A549 treated with CORT108297 at 1 μM for 4 hours (cell line): ENCODE results near the gene KLC1. TPM values are rescaled to one million over a fixed set of nuclear protein-coding genes. Genes with fewer than 3 reads are reported as not detected.

Experiments
- total RNA-seq: library from RNA; stranded (reverse); fragments of 200-300 nt; extraction: Qiagen RNA extraction; gene quantifications from 5 replicates; pipeline ENCODE4 v1.2.3, GENCODE V29; 2022

KLC1 gene
- total RNA-seq: 90.6 to 121 TPM (median 102 TPM) in 5 replicates

GRCh38 chr14:103628684-103629502 lies at the start of gene KLC1:
TSS of gene KLC1 (plus strand) at chr14:103629211. CDS start at chr14:103654565, 25,354 bp downstream.

GRCh38 chr14:103715052-103716000 lies 86.3 kb downstream of the KLC1 start, which contains the start of the genes XRCC3 and ZFYVE21:
TSS of gene XRCC3 (minus strand) at chr14:103715451. CDS start at chr14:103711087, 4,364 bp downstream.
TSS of gene ZFYVE21 (plus strand) at chr14:103715810. CDS start at chr14:103715842, 32 bp downstream.

Other genes with a start within 250 kb of the KLC1 start
- 55.3 to 69.8 TPM (median 58.5 TPM) in 5 replicates for gene MARK3, start 243.8 kb upstream of the KLC1 start, total RNA-seq
- 65.2 to 111 TPM (median 100 TPM) in 5 replicates for gene CKB, start 106.4 kb upstream of the KLC1 start, total RNA-seq
- 15.7 to 32.6 TPM (median 29.5 TPM) in 5 replicates for gene TRMT61A, start 100.0 kb upstream of the KLC1 start, total RNA-seq
- 20.9 to 24.1 TPM (median 23.2 TPM) in 5 replicates for gene BAG5, start 66.6 kb upstream of the KLC1 start, total RNA-seq
- gene COA8, start 66.3 kb upstream of the KLC1 start, total RNA-seq: 49.6 to 54.3 TPM (median 52.7 TPM) in 5 replicates
- 28.4 to 33.0 TPM (median 29.8 TPM) in 5 replicates for gene XRCC3, start 86.2 kb downstream of the KLC1 start, total RNA-seq
- 33.3 to 44.8 TPM (median 37.8 TPM) in 5 replicates for gene ZFYVE21, start 86.6 kb downstream of the KLC1 start, total RNA-seq
- 5.0 to 5.9 TPM (median 5.3 TPM) in 5 replicates for gene PPP1R13B, start 218.4 kb downstream of the KLC1 start, total RNA-seq